Stimulated activated CD4-positive, alpha-beta T cell treated with anti-CD3 and anti-CD28 coated beads, Interleukin-4, amount 100 ng/mL, for 4 hours (primary cell): ENCODE results near the gene ZNF554.

ENCODE experiments used
- DNase-seq, 2 experiments: peaks; one replicate each; pipeline ENCODE4 v3.0.0-alpha.2; 2020

ZNF554 gene

DNA sequence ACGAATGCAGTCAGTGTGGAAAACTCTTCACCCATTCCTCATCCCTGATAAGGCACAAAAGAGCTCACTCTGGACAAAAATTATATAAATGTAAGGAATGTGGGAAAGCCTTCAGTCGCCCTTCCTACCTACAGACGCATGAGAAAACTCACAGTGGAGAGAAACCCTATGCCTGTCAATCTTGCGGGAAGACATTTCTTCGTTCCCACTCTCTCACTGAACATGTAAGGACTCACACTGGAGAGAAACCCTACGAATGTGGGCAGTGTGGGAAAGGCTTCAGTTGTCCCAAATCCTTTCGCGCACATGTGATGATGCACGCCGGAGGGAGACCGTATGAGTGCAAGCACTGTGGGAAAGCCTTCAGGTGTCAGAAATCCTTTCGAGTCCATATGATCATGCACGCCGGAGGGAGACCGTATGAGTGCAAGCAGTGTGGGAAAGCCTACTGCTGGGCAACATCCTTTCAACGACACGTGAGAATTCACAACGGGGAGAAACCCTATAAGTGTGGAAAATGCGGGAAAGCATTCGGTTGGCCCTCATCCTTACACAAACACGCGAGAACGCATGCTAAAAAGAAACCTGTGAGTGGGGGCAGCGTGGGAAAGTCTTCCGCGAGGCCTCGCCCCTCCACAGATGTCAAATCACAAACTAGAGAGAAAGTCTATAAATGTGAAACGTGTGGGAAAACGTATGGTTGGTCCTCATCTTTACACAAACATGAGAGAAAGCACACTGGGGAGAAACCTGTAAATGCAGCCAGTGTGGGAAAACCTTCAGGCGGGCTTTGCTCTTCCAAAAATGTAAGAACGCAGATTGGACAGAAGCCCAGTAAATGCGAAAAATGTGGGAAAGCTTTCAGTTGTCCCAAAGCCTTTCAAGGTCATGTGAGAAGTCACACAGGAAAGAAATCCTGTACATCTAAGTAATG lies 58.0 kb downstream of the ZNF554 start:
- no peak for DNase-seq

DNA sequence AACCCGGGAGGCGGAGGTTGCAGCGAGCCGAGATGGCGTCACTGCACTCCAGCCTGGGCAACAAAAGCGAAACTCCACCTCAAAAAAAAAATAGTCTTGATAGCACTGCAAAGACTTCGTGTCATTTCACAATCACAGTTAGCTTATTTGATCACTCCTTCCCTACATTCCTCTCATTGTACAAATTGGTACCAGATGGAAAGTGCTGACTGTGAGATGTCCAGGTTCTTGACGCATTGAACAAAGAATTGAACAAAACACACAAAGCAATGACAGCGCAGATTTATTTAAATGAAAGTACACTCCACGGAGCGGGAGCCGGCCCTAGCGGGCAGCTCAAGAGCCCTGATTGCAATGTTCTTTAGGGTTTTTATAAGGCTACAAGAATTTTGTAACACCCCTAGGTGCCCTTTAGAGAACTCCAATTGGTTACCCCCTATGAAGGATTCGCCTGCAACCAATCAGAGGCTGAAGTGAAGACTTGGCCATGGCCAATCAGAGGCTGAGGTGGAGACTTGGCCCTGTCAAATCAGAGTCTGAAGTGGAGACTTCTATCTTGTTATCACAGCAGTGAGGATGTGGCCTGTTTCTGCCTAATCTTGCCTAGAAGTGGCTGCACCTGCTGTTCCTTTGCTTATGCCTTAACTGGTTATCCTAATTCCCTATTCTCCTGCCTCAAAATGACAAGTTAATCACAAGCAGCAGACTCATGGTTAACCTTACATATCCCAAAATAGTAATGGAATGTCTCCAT lies 64.2 kb downstream of the ZNF554 start:
- DNase-seq: no peak

DNA sequence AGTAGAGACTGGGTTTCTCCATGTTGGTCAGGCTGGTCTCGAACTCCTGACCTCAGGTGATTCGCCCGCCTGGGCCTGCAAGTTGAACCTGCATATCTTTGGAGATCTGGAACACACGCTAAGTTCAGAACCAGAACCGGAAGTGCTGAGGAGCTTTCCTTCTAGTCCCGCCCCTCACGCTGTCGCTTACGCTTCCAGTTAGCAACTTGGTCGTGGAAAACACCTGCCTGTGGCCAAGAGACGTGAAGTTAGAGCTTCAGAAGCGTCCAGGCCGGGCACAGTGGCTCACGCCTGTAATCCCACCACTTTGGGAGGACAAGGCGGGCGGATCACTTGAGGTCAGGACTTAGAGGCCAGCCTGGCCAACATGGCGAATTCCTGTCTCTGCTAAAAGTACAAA lies 66.1 kb downstream of the ZNF554 start:
- DNase-seq: no peak
